IPS DF 4.7 (cell line): Measurements from ENCODE around the gene TOMM22.

Experiments used
- DNase-seq: peaks from one replicate; pipeline ENCODE4 v3.0.0-alpha.2; 2013; ENCODE audit warnings: low spot score; ENCODE audit errors: extremely low read depth

The TOMM22 gene

GRCh38 chr22:38733724-38734381, 52.1 kb downstream of the TOMM22 start:
- DNase-seq, result no peak

DNA sequence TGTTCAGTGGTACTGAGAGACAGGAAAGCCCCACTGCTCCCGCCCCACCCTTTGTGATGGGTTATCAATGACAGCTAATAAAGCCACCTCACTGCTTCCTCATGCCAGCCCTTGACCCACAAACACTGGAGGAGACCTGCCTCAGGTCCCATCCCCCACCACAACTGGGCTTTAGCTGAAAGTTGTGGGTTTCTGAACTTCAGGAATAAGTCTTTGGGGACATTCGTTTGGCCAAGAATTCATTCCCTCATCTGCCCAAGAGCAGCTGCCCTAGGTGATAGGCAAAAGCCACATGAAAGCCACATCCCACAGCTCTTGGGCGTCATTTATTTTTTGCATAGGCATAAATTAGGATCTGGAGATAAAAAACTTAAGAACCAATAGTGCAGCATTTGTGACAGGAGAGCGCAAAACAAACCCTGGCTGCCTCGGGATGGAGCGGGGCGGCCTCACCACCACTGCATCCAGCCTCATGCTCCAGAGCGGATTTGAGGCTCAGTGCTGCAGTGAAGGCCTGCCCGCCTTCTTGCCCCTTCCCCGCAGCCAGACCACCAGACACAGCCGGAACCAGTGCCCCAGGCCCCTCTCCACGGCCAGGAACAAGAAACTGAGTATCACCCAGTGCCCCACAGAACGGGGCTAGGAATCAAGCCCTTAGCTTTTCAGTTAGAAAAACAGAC, 52.8 kb downstream of the TOMM22 start:
- no peak for DNase-seq
